ENCODE results near the gene STRN.

The STRN gene

DNA sequence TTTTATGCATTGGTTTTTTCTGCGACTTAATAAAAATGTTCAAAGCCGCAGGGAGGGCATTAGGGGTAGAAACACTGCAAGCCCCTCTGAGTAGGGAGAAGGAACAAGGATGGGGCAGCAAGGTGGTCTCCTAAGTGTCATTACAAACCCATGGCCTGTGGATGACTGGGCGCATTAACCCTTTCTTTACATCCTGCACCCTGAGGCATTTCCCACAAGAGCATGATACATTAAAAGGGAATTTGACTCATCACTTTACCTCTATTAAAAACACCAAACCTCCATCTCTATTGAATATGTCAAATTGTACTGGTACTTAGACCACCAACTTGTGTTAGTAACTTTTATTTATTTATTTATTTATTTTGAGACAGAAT lies 157.3 kb downstream of the STRN start:
- TF ChIP-seq, protein P1, sequence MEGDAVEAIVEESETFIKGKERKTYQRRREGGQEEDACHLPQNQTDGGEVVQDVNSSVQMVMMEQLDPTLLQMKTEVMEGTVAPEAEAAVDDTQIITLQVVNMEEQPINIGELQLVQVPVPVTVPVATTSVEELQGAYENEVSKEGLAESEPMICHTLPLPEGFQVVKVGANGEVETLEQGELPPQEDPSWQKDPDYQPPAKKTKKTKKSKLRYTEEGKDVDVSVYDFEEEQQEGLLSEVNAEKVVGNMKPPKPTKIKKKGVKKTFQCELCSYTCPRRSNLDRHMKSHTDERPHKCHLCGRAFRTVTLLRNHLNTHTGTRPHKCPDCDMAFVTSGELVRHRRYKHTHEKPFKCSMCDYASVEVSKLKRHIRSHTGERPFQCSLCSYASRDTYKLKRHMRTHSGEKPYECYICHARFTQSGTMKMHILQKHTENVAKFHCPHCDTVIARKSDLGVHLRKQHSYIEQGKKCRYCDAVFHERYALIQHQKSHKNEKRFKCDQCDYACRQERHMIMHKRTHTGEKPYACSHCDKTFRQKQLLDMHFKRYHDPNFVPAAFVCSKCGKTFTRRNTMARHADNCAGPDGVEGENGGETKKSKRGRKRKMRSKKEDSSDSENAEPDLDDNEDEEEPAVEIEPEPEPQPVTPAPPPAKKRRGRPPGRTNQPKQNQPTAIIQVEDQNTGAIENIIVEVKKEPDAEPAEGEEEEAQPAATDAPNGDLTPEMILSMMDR (IDR thresholded peaks at IDR 0.05) = no peak

DNA sequence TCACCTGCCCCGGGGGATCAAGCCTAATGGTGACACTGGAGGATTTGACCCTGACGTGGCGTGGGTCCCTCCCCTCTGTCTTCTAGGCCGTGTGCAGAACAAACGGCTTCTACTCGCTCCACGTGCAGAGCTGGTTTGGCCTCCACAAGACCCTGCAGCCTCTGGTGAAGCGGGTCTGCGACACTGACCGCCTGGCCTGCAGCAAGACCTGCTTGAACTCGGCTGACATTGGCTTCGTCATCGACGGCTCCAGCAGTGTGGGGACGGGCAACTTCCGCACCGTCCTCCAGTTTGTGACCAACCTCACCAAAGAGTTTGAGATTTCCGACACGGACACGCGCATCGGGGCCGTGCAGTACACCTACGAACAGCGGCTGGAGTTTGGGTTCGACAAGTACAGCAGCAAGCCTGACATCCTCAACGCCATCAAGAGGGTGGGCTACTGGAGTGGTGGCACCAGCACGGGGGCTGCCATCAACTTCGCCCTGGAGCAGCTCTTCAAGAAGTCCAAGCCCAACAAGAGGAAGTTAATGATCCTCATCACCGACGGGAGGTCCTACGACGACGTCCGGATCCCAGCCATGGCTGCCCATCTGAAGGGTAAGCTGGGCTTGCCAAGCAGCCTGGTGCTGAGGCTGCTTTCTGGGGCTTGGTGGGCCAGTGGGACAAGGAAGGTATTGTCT lies 157.8 kb downstream of the STRN start:
- TF ChIP-seq, protein P1 (IDR thresholded peaks at IDR 0.05) = no peak

DNA sequence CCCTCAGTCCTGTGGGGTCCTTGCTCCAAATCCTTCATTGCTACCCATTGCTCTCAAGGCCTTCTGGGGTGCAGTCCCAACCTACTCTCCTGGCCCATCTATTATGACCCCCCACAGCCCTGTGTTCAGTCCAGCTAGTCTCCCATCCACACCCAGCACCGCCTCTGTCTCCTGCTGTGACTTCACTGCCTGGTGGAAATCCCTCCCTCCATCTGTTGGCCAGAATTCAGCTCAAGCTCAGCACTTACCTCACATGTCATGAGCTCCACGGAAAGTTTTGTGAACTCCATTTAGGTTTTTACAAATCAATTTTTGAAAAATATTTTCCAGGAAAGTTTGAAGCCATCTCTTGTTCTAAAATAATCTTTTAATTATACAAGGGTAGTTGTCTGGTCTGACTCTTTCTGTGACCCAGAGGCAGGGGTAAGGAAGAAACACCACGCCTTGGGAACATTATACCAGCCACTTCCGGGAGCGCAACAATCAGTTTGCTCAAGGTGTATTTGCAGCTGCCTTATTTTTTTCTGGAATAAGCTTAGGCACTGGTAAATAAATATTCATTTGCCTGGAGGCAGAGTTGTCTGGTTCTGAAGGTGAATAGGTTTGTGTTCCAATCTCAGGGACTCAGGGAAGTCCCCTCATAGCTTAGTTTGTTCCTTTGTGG lies 159.0 kb downstream of the STRN start:
- TF ChIP-seq, protein P1 (IDR thresholded peaks at IDR 0.05) = no peak

DNA sequence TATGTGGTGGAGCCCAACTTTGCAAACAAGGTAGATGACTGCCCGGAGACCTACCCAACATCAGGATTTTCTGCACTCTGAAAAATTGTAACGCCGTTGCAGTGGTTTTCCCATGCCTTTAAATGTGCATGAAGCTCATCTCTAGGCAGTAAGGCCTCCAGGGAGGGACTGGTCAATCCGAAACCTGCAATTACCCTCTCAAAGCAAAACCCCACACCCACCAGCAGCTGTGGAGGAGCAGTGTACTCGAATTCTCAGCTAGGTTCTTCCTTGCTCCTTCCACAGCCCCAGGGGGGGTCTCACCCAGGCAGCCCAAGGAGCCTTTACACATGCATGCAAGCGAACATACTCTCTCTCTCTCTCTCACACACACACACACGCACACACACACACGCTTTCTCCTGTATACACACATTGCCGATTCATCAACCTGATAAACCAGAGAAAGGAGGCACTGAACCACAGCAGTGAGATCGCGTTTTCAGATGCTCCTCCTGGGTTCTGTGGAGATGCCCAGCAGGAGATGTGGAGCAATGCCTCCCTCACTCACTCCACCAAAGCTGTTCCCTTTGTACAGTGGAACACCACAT lies 160.6 kb downstream of the STRN start:
- TF ChIP-seq, protein P1 (IDR thresholded peaks at IDR 0.05) = no peak

DNA sequence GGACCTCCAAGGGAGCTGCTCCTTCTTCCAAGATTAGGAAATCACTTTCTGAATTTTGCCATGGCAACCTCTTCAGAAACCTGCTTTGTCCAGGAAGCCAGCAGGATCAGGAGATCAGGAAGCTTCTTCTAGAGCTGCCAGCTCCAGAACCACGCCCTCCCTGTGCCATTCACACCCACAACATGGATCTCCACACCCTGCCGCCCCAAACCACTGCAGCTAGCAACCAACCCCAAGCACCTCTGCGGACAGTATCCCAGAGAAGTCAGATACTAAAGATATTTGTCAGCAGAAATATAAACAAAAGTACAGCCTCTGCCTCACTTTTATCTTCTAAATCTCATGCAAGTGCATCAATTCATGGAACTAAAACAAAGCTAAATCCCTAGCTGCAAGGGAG lies 163.4 kb downstream of the STRN start:
- TF ChIP-seq, protein P1 (IDR thresholded peaks at IDR 0.05) = no peak

DNA sequence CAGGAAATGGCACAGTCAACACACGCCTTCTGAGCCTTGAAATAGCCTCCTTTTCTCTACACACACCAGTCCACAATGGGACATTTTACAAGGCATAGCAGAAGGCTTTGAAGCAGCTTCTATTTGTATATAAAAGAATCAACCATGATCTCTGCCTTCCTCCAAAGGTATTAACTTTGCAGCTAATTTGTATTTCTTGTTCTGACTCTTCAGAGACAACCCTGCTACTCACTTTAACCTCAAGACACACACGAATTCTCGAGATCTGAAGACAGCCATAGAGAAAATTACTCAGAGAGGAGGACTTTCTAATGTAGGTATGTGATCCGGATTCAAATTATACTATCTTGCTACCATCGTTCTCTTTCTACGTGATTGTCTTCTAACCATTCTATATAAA lies 165.2 kb downstream of the STRN start:
- TF ChIP-seq, protein P1 (IDR thresholded peaks at IDR 0.05) = no peak

DNA sequence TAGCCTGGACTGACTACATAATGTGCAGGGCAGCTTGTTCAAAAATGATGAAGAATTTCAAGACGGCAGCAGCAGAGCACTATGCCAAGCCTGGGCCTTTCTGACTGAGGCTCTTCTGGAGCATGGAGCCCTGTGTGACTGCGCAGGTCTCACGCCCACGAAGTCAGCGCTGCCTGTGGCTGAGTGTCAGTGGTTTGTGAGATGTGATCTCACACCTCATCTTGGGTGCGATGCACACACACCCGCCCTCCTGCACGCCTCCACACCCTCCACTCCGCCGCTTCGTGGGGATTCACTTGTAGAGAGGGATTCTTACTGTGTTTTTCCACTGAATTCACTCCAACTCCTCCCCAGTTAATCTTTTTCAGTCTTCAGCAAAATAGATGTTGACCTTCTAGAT lies 166.0 kb downstream of the STRN start:
- TF ChIP-seq, protein P1 (IDR thresholded peaks at IDR 0.05) = no peak
